ES-I3 (cell line): ENCODE data around the gene STX4.
"Not testable (repeated sequence)": the region's sequence is repeated elsewhere in the genome, so short reads cannot be mapped to it uniquely, and the experiment has no call there.

ENCODE experiments used
- H3K36me3 ChIP-seq: 2 replicates; pipeline ENCODE4 v1.6.1; 2013; ENCODE audit warnings: mild to moderate bottlenecking, low read length, control low read depth, moderate library complexity; ENCODE audit not compliant: insufficient read depth
- H3K4me1 ChIP-seq: 2 replicates; pipeline ENCODE4 v1.6.1; 2013; ENCODE audit warnings: mild to moderate bottlenecking, control low read depth, low read length; ENCODE audit not compliant: insufficient read depth
- H3K9ac ChIP-seq: 2 replicates; pipeline ENCODE4 v1.6.1; 2013; ENCODE audit warnings: low read depth, mild to moderate bottlenecking, low read length, moderate library complexity
- H3K9me3 ChIP-seq: 2 replicates; pipeline ENCODE4 v1.6.1; 2013; ENCODE audit warnings: mild to moderate bottlenecking, low read length, moderate library complexity; ENCODE audit not compliant: control insufficient read depth, insufficient read depth

Gene STX4

DNA sequence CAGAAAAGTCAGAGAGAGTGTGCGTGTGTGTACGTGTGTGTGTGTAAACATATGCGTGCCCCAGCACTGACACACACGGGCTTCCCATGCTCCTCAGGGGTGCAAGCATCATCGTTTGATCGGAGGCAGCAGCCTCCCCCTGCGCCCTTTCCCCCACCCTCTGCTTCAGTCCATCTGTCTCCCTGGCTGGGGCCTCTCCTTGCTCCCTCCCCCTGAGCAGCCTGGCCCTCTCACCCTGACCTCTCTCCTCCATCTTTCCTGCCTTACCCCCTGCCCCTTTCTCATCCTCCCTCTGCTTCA is 27.3 kb upstream of the STX4 start:
- H3K9ac ChIP-seq = no peak overlapping the region
- H3K9me3 ChIP-seq = no peaks in the 10 kb centered on the region
- H3K36me3 ChIP-seq = no peaks in the 10 kb centered on the region
- H3K4me1 ChIP-seq = peaks cover 17% of the 10 kb centered on the region; the same call in 1 of the 2 replicates

DNA sequence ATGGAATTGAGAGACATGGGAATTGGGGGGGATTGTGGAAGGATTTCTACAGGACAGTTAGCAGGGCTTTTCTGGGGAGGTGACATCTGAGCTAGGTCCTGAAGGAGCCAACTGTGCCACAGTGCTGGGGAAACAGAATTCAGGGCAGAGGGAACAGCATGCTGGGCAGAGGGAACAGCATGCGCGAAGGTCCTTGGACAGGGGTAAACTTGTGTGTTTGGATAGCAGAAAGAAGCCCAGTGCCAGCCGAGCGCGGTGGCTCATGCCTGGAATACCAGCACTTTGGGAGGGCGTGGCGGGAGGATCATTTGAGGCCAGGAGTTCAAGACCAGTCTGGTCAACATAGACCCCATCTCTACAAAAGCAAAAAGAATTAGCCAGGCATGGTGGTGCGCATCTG is 26.8 kb upstream of the STX4 start:
- no peaks in the 10 kb centered on the region for H3K9me3 ChIP-seq
- peaks cover 17% of the 10 kb centered on the region; the same call in 1 of the 2 replicates for H3K4me1 ChIP-seq
- H3K9ac ChIP-seq = no peak overlapping the region
- no peaks in the 10 kb centered on the region for H3K36me3 ChIP-seq

DNA sequence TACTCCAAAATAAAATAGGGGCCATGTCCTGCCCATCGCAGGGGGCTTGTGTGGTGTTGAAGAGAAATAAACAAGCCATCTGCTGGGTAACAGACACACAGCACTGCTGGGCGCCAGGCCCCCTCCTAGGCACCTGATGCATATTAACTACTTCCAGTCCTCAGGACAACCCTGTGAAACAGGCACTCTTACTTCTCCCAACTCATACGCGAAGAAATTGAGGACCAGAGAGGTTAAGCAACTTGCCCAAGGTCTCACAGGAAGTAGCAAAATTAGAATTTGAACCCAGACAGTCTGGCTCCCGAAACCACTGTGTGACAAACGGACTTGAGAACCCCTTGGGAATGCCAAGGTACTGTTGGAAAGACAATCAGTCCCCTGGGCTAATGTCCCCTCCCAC is 25.7 kb upstream of the STX4 start:
- Histone ChIP-seq H3K9me3 (no peaks in the 10 kb centered on the region), H3K9ac (no peak overlapping the region), H3K36me3 (no peaks in the 10 kb centered on the region), H3K4me1 (peaks cover 17% of the 10 kb centered on the region; the same call in 1 of the 2 replicates)

DNA sequence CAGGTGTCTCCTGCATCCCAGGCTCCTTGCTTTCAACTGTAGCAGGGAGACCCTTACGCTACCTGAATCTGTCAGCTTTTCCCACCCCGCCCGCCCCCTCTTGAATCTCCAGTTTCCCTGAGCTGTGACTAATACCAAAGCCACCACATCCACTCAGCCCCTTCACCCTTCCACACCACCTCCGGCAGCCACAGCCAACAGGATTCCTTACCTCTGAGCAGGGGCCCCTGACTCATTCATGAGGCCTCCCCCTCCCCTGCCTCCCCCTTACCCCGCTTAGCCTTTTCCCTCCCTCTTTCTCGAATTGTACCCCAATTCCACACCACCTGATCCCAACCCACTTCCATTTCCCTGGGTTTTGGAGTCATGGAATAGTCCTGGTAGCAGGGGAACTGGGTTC is 25.2 kb upstream of the STX4 start:
- H3K9me3 ChIP-seq = no peaks in the 10 kb centered on the region
- peaks cover 17% of the 10 kb centered on the region; the same call in 1 of the 2 replicates for H3K4me1 ChIP-seq
- H3K9ac ChIP-seq = no peak overlapping the region
- no peaks in the 10 kb centered on the region for H3K36me3 ChIP-seq

DNA sequence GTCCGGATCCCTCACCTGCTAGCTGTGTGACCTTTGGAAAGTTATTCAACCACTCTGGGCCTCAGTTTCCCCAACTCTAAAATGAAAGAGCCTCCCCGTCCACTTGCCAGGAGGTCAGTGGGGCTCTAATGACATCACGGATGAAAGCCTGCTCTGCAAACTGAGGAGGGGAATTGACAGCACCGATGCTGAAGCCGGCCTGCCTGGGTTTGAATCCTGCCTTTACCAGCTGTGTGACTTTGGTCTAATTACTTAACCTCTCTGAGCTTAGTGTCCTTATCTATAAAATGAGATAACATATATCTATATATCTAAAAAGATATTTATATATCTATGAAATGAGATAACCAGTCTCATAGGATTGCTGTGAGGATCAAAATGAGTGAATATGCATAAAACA is 24.8 kb upstream of the STX4 start:
- no peak overlapping the region for H3K9ac ChIP-seq
- peaks cover 17% of the 10 kb centered on the region; the same call in 1 of the 2 replicates for H3K4me1 ChIP-seq
- H3K36me3 ChIP-seq = no peaks in the 10 kb centered on the region
- H3K9me3 ChIP-seq = no peaks in the 10 kb centered on the region

DNA sequence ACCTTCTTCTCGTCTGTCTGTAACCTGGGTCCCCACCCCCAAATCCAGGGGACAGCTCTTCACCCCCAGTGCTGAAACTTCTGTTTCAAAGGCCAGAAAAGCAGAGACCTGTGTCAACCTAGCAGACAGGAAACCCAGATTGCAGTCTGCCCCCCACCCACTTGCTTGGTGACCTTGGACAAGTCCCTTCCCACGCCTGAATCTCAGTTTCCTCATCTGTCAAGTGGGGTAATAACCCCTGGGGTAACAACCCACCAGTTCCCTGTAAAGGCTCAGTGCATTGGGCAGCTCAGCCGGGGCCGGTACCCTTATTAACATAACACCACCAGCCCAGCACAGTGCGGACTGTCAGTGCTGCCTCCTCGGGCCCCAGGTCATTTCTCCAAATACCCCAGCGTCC is 24.2 kb upstream of the STX4 start:
- Histone ChIP-seq H3K4me1 (peaks cover 17% of the 10 kb centered on the region; the same call in 1 of the 2 replicates), H3K36me3 (no peaks in the 10 kb centered on the region), H3K9me3 (no peaks in the 10 kb centered on the region), H3K9ac (peak overlapping the region; percentile 28; the same call in 1 of the 2 replicates)

DNA sequence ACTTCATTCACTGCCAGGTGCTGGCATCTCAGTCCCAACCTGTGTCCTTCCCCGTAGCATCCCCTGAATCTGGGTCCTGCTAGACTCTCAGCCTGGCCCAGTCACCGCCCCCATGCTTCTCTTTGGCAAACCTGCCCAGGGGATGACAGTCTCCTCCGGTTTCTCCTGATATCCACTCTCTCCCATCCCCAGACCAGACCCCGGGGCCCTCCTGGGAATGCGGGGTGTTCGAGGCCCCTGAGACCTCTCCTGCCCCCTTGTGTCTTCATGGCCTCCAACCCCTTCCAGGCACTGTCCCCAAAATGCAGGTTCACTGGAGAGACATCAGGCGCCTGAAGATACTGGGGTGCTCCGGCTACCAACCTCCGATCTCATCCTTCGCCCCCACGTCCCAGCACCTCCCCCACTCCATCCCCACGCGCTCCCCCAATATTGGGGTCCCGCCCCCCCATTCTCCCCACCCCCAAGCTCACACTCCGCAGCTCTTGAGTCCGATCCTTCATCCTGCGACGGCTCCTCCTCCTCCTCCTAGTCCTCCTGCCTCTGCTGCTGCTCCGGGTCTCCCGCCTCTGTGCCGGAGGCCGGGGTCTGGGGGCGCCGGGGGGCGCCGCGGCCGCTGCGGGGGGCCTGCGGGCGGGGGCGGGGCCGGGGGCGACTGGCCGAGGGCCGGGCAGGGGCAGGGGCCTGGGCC is 23.3 kb upstream of the STX4 start:
- no peaks in the 10 kb centered on the region for H3K36me3 ChIP-seq
- peak overlapping the region; percentile 28; the same call in 1 of the 2 replicates for H3K9ac ChIP-seq
- no peaks in the 10 kb centered on the region for H3K9me3 ChIP-seq
- peaks cover 17% of the 10 kb centered on the region; the same call in 1 of the 2 replicates for H3K4me1 ChIP-seq

DNA sequence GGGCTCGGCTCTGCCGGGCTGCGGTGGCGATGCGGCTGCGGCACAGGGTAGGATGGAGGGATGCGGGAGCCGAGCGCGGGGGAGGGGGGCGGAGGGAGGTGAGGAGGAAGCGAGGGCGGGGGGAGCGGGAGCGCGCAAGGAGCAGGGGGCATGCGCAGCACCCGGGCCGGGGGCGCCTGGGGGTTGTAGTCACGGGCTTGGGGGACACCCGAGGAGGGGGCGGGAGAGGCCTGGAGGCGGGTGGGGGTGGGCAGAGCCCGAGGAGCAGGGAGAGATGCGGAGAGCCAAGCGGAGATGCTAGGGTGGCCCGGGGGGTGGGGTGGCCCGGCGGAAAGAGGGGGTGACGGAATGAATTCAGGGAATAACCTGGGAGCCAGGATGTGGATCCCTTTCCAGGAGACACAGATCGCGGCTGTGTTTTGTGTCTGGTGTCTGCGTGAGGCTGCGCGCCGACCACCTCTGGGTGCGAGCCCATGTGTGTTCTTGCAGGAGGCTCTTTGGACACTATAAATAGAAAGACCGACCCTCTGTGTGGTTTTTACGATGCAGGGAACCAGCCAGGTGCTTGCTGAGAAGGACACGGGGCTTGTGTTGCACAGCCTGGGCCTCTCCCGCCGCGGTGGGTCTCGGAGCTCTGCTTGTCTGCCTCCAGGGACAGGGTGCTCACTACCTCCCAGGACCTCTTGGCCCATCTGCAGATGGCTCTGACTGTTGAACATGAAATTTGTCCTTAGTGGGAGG is 22.6 kb upstream of the STX4 start, which contains the start of gene STX1B:
Gene STX1B, minus strand, starts transcription at position 54 of the 741 bp plus-strand sequence. CDS start 242 bp downstream, outside the sequence.
- peak within 1 kb of the TSS; percentile 28; the same call in 1 of the 2 replicates for H3K9ac ChIP-seq
- no peaks in the 10 kb centered on the region for H3K36me3 ChIP-seq
- H3K9me3 ChIP-seq = no peaks in the 10 kb centered on the region
- peaks cover 16% of the 10 kb centered on the region; the same call in 1 of the 2 replicates for H3K4me1 ChIP-seq

DNA sequence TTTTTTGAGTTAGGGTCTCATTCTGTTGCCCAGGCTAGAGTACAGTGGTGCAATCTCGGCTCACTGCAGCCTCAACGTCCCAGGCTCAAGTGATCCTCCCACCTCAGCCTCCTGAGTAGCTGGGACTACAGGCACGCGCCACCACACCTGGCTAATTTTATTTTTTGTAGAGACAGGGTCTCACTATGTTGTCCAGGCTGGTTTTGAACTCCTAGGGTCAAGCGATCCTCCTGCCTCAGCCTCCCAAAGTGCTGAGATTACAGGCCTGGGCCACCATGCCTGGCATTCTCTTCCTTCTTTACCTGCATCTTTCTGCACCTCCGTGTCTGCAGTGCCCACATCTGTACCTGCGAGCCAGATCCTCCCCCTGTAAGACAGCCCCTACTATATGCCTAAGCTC is 21.5 kb upstream of the STX4 start:
- not testable (repeated sequence) for H3K4me1 ChIP-seq, H3K9me3 ChIP-seq, H3K36me3 ChIP-seq, H3K9ac ChIP-seq

DNA sequence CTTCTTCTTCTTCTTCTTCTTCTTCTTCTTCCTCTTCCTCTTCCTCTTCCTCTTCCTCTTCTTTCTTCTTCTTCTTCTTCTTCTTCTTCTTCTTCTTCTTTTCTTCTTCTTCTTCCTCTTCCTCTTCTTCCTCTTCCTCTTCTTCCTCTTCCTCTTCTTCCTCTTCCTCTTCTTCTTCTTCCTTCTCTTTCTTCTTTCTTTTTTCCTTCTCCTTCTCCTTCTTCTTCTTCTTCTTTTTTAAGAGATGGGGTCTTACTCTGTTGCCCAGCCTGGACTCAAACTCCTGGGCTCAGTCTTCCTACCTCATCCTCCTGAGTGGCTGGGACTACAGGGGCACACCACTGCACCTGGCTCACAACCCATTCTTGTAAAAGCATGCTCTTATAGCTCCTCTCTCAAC is 20.1 kb upstream of the STX4 start:
- not testable (repeated sequence) for H3K36me3 ChIP-seq, H3K9me3 ChIP-seq, H3K4me1 ChIP-seq, H3K9ac ChIP-seq

DNA sequence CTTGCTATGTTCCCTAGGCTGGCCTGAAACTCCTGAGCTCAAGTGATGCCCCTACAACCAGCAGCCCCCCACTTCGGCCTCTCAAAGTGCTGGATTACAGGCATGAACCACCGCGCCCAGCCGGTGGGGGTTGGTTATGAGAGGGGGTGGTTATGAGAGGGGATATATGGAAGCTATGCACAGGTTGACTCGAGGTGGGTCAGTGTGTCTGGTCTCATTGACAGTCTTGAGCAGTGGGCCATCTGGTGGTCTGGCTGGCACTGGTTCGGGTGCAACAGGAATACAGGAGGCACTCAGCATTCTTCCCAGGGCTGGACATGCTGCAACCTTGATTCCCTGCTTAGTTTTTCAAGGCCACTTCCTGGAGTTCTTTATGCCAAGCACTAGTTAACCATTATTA is 17.3 kb upstream of the STX4 start:
- Histone ChIP-seq H3K36me3 (no peaks in the 10 kb centered on the region), H3K4me1 (no peaks in the 10 kb centered on the region; the same call in 1 of the 2 replicates), H3K9ac (no peak overlapping the region), H3K9me3 (no peaks in the 10 kb centered on the region)

DNA sequence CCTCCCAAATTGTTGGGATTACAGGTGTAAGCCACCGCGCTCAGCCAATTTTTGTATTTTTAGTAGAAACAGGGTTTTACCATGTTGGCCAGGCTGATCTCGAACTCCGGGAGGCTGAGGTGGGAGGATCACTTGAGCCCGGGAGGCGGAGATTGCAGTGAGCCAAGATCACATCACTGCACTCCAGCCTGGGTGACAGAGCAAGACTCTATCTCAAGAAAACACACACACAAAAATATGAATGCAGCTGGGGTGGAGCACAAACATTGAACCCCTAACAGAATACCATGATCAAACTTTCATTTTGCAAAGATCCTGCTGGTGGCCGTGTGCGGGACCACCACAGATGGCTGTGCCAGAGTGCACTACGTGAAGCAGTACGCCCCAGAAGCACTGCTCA is 15.6 kb upstream of the STX4 start:
- not testable (repeated sequence) for H3K9me3 ChIP-seq, H3K9ac ChIP-seq, H3K4me1 ChIP-seq, H3K36me3 ChIP-seq

DNA sequence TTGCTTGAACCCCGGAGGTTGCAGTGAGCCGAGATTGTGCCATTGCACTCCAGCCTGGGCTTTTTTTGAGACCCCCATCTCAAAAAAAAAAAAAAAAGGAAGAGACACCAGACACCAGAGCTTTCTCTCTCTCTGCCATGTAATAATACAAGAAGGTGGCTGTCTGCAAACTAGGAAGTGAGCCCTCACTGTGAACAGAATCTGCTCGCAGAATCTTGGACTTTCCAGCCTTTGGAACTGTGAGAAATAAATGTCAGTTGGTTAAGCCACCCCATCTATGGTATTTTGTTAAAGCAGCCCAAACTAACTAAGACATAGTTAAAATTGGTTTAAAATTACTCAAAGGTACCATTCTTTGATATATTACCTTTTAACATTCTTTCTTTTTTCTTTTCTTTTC is 12.8 kb upstream of the STX4 start:
- Histone ChIP-seq H3K9me3 (no peaks in the 10 kb centered on the region), H3K36me3 (no peaks in the 10 kb centered on the region), H3K9ac (no peak overlapping the region), H3K4me1 (peaks cover 2% of the 10 kb centered on the region; the same call in 1 of the 2 replicates)

DNA sequence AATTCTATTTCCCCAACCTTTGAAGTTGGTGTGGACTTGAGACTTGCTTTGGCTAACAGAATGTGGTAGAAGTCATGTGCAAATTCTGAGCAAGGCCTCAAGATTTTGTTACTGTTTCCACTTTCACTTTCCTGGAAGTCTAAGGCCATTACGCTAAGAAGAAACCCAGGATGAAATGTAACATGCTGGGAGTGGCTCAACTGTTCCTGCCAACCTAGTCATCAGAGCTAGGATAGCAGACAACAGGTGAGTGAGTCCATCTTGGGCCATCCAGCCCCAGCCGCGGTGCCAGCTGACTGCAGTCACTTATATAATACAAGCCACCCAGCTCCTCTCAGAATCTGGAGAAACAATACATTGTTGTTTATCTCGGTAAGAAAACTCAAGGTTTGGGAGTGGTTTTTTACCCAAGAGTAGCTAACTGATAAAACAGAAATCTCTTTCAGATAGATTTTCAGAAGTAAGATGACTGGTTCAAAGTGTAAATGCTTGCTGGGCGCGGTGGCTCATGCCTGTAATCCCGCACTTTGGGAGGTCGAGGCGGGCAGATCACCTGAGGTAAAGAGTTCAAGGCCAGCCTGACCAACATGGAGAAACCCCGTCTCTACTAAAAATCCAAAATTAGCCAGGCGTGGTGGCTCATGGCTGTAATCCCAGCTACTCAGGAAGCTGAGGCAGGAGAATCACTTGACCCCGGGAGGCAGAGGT is 10.7 kb upstream of the STX4 start:
- Histone ChIP-seq H3K4me1 (0 out of 2 replicates have a peak, but pooled peaks cover 5% of the 10 kb centered on the region), H3K9me3 (no peaks in the 10 kb centered on the region), H3K9ac (no peak overlapping the region), H3K36me3 (no peaks in the 10 kb centered on the region)
